SK-N-SH (cell line): ENCODE data around the gene PROM2.

Source experiments
- CHD2 ChIP-seq: fragments of 150-350 bp; IDR thresholded peaks from 2 replicates; pipeline ENCODE4 v1.6.1; 2018; ENCODE audit warnings: low read length; ENCODE audit not compliant: partially characterized antibody
- CTCF ChIP-seq: fragments of 200-600 bp; sonication (generic); IDR thresholded peaks from 2 replicates; pipeline ENCODE4 v1.6.1; 2017; ENCODE audit warnings: antibody characterized with exemption, mild to moderate bottlenecking, moderate library complexity
- ELF1 ChIP-seq: IDR thresholded peaks from 2 replicates; pipeline ENCODE4 v1.4.0; 2012
- EP300 ChIP-seq, 2 experiments: IDR thresholded peaks; 2 replicates each; pipeline versions ENCODE4 v1.4.0 to v1.6.1; 2012; ENCODE audit warnings: borderline replicate concordance in 1 of 2, low read depth in 1 of 2, low read length in 1 of 2
- FOXM1 ChIP-seq: IDR thresholded peaks from 2 replicates; pipeline ENCODE4 v1.4.0; 2012; ENCODE audit warnings: low read depth, mild to moderate bottlenecking
- GABPA ChIP-seq: IDR thresholded peaks from 2 replicates; pipeline ENCODE4 v1.4.0; 2012; ENCODE audit warnings: low read depth, mild to moderate bottlenecking
- JUND ChIP-seq: IDR thresholded peaks from 2 replicates; pipeline ENCODE4 v1.4.0; 2012
- MAX ChIP-seq: IDR thresholded peaks from 2 replicates; pipeline ENCODE4 v1.4.0; 2012; ENCODE audit warnings: low read depth
- NRF1 ChIP-seq: IDR thresholded peaks from 2 replicates; pipeline ENCODE4 v1.6.1; 2012; ENCODE audit warnings: low read depth, mild to moderate bottlenecking, low read length
- PBX3 ChIP-seq: IDR thresholded peaks from 2 replicates; pipeline ENCODE4; 2012
- RXRA ChIP-seq: IDR thresholded peaks from 2 replicates; pipeline ENCODE4 v1.4.0; 2012; ENCODE audit warnings: low read depth, mild to moderate bottlenecking, borderline replicate concordance
- TAF1 ChIP-seq: IDR thresholded peaks from 2 replicates; pipeline ENCODE4 v1.6.1; 2012; ENCODE audit warnings: low read depth, mild to moderate bottlenecking, low read length, moderate library complexity, borderline replicate concordance
- YY1 ChIP-seq: IDR thresholded peaks from 2 replicates; pipeline ENCODE4 v1.4.0; 2012; ENCODE audit warnings: low read depth, mild to moderate bottlenecking

GRCh38 chr2:95272299-95272751 lies 1.9 kb upstream of the PROM2 start:
- TF ChIP-seq CHD2 (no peak), CTCF (no peak), MAX (no peak), FOXM1 (no peak), PBX3 (no peak), EP300 (IDR thresholded peaks at IDR 0.05; ENCODE audit: borderline replicate concordance in 1 of 2, low read depth in 1 of 2, low read length in 1 of 2) (no peak), YY1 (no peak), ELF1 (no peak), GABPA (no peak), NRF1 (no peak), JUND (no peak), TAF1 (no peak), RXRA (no peak)
